Dendritic cell treated with granulocyte-macrophage colony-stimulating factor and Interleukin-4, amounts not matched to agents 40 ng/mL and 50 ng/mL, for 4 days (primary cell): ENCODE measurements around the gene TECPR1.

Source experiments
- H3K27ac Mint-ChIP-seq: one replicate; pipeline ENCODE4 v1.8.0; 2022; ENCODE audit warnings: mild to moderate bottlenecking, mixed read lengths
- H3K27me3 Mint-ChIP-seq: one replicate; pipeline ENCODE4 v1.8.0; 2022; ENCODE audit warnings: mild to moderate bottlenecking, mixed read lengths
- H3K36me3 Mint-ChIP-seq: one replicate; pipeline ENCODE4 v1.8.0; 2022; ENCODE audit warnings: low read depth, mixed read lengths
- H3K4me1 Mint-ChIP-seq: one replicate; pipeline ENCODE4 v1.8.0; 2022; ENCODE audit warnings: low read depth, mixed read lengths
- H3K4me3 Mint-ChIP-seq: one replicate; pipeline ENCODE4 v1.8.0; 2022; ENCODE audit warnings: mild to moderate bottlenecking, moderate library complexity, mixed read lengths
- H3K9me3 Mint-ChIP-seq: one replicate; pipeline ENCODE4 v1.8.0; 2022; ENCODE audit warnings: mixed read lengths
- intact Hi-C: fragments of 100-400 bp; cut with micrococcal nuclease; formaldehyde crosslinking; loops from one replicate; pipeline ENCODE4 v1.15.0; 2022

The TECPR1 gene

DNA sequence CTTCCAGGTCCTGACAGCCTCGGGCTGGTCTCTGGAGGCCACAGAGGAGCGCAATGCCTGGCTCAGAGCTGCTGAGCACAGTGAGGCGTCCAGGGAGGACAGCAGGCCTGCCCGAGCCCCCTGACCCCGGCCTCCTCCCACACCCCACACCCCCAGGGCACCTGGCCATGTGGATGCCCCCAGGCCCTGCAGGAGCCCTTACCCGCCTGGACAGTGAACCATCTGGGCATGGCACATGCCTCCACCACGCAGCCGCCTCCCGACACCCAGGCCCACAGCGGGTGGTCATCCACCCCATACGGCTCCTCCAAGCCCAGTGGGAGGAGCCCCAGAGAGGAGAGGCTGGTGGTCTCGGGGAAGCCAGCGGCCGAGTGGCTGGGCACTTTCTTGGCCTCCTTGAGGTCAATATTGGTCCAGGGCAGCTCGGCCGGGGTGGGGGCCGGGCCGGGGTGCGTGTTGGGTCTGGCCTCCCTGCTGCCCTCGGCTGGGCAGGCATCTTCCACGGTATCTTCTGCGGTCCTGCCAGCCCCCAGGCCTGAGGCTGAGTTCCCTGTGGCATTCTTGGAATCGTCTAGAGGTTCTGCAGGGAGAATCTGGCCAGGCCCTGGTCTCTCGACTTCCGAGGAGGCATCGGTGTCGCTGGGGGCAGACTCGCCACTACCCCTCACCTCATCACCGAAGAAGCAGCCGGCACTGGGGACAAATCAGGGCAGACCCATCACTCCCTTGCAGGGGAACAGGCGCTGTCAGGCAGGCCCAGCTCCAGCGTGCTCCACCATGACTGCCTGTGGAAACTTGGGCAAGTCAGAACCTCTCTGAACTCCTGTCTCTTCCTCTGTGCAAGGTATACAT lies 18.6 kb downstream of the TECPR1 start:
- no peaks in the 10 kb centered on the region for H3K9me3 Mint-ChIP-seq
- H3K4me3 Mint-ChIP-seq: no peak overlapping the region
- H3K27ac Mint-ChIP-seq: no peak overlapping the region
- H3K36me3 Mint-ChIP-seq: peaks cover 100% of the 10 kb centered on the region
- H3K27me3 Mint-ChIP-seq: no peaks in the 10 kb centered on the region
- intact Hi-C loops: no loop called here
- no peaks in the 10 kb centered on the region for H3K4me1 Mint-ChIP-seq

DNA sequence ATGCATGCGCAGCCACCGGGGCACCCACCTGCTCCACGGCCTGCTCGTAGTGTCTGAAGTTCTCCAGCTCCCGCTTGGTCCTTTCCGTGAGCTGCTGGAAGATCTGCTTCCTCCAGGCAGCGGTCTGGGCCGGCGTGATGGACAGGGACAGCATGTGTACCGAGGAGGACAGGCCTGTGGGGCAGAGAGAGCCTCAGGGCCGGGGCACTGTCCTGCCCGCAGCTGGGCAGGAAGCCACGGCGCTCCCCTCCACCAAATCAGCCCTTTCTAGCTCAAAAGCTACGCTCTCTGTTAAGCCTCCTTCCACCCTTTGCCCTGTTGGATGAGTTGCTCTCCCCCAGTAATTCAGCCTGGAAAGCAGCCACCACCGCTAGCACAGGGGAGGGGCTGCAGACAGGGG lies 19.2 kb downstream of the TECPR1 start:
- no peaks in the 10 kb centered on the region for H3K27me3 Mint-ChIP-seq
- no peaks in the 10 kb centered on the region for H3K4me1 Mint-ChIP-seq
- no peak overlapping the region for H3K4me3 Mint-ChIP-seq
- H3K27ac Mint-ChIP-seq: no peak overlapping the region
- no peaks in the 10 kb centered on the region for H3K9me3 Mint-ChIP-seq
- peaks cover 100% of the 10 kb centered on the region for H3K36me3 Mint-ChIP-seq
- intact Hi-C loops: no loop called here

- intact Hi-C loops: no loop called here
- Mint-ChIP-seq H3K4me3 (no peak overlapping the region), H3K4me1 (no peaks in the 10 kb centered on the region), H3K9me3 (no peaks in the 10 kb centered on the region), H3K27ac (no peak overlapping the region), H3K27me3 (no peaks in the 10 kb centered on the region), H3K36me3 (peaks cover 100% of the 10 kb centered on the region)
Measured at GRCh38 chr7:98232263-98232585, 19.8 kb downstream of the TECPR1 start.

GRCh38 chr7:98231493-98232262 lies 20.4 kb downstream of the TECPR1 start:
- no peaks in the 10 kb centered on the region for H3K4me1 Mint-ChIP-seq
- no peaks in the 10 kb centered on the region for H3K9me3 Mint-ChIP-seq
- H3K4me3 Mint-ChIP-seq: no peak overlapping the region
- no peaks in the 10 kb centered on the region for H3K27me3 Mint-ChIP-seq
- intact Hi-C loops: no loop called here
- H3K36me3 Mint-ChIP-seq: peaks cover 100% of the 10 kb centered on the region
- H3K27ac Mint-ChIP-seq: no peak overlapping the region

DNA sequence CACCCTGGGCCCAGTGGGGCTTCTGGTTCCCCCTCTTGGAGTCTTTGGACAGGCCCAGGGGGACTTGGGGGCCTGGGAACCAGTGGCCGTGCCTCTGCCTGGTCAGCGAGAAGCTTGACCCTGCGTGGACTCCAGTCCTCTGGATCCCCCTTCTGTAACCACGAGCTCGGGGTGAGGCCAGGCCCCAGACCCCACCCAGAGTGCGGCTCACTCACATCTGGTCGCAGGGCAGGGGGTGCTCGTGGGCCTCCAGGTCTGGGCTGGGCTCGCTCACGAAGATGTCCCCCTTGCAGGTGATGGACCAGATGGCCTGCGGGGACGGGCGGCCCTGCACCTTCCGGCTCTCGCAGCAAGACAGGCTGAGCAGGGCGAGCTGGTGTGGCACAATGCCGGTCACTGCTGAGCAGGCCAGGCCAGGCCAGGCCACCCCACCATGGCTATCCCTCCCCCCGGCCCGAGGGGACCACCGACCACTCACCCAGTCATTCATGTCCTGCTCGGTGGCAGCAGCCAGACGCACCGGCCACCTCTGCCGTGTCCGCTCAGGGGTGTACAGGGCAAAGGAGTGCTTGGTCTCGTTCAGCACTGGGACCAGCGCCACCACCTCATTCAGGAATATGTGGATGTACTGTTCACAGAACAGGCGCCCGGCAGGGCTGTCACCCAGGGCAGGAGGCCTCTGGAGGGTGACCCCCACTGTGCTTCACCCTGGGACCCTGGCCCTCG lies 21.1 kb downstream of the TECPR1 start:
- H3K4me1 Mint-ChIP-seq: no peaks in the 10 kb centered on the region
- H3K27me3 Mint-ChIP-seq: no peaks in the 10 kb centered on the region
- intact Hi-C loops: no loop called here
- H3K36me3 Mint-ChIP-seq: peaks cover 100% of the 10 kb centered on the region
- H3K4me3 Mint-ChIP-seq: no peak overlapping the region
- no peaks in the 10 kb centered on the region for H3K9me3 Mint-ChIP-seq
- no peak overlapping the region for H3K27ac Mint-ChIP-seq

DNA sequence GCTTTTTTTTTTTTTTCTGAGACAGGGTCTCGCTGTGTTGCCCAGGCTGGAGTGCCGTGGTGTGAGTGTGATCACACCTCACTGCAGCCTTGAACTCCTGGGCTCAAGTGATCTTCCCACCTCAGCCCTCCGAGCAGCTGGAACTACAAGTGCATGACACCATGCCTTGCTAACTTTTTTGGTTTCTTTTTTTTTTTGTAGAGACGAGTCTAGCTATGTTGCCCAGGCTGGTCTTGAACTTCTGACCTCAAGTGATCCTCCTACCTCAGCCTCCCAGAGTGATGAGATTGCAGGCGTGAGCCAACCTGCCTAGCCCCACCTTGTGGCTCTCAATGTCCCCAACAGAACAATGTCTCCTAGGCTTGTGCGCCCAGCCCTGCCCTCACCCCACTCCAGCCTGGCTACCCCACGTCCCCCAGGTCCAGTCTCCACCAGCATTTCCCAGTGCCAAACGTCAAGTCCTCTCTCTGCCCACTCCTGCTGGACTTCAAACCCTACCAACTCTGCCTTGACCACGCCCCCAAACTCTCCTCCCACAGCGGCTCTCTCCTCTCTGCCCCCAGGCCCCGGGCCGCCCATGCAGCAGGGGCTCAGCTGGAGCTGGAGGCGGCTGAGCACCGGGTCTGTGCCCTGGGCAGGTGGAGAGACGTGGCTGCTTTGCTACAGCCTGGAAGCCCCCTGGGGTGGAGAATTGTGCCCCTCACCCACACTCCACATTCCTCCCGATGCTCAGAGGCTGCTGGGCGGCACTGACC lies 21.9 kb downstream of the TECPR1 start:
- Mint-ChIP-seq H3K36me3 (peaks cover 100% of the 10 kb centered on the region), H3K4me1 (no peaks in the 10 kb centered on the region), H3K27ac (no peak overlapping the region), H3K27me3 (no peaks in the 10 kb centered on the region), H3K9me3 (no peaks in the 10 kb centered on the region), H3K4me3 (no peak overlapping the region)
- intact Hi-C loops: no loop called here

DNA sequence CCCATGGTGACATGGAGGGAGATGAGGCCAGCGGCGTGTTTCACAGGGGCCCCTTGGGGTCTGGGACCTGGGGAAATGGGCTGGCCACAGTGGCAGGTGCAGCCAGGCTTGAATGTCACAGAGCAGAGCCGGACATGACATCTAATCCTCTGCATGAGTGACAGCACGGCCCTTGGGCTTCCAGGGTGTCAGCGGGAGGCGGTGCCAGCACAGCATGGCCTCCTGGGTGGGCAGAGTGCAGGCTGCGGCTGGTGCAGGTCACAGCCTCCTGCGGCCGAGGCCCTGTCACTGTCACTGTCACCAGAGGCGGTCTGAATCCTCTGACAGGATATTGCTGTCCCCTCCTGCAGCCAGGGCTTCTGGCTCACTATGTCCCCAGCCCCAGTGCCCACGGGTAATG lies 22.6 kb downstream of the TECPR1 start:
- no peaks in the 10 kb centered on the region for H3K27me3 Mint-ChIP-seq
- H3K27ac Mint-ChIP-seq: no peak overlapping the region
- intact Hi-C loops: no loop called here
- H3K36me3 Mint-ChIP-seq: peaks cover 100% of the 10 kb centered on the region
- H3K9me3 Mint-ChIP-seq: no peaks in the 10 kb centered on the region
- no peaks in the 10 kb centered on the region for H3K4me1 Mint-ChIP-seq
- no peak overlapping the region for H3K4me3 Mint-ChIP-seq

- Mint-ChIP-seq H3K27me3 (no peaks in the 10 kb centered on the region), H3K9me3 (no peaks in the 10 kb centered on the region), H3K4me3 (no peak overlapping the region), H3K27ac (no peak overlapping the region), H3K36me3 (peaks cover 100% of the 10 kb centered on the region), H3K4me1 (no peaks in the 10 kb centered on the region)
- intact Hi-C loops: no loop called here
Measured at GRCh38 chr7:98228801-98229200, 23.2 kb downstream of the TECPR1 start.

- intact Hi-C loops: no loop called here
- no peak overlapping the region for H3K27ac Mint-ChIP-seq
- H3K36me3 Mint-ChIP-seq: peaks cover 100% of the 10 kb centered on the region
- no peaks in the 10 kb centered on the region for H3K9me3 Mint-ChIP-seq
- H3K4me1 Mint-ChIP-seq: no peaks in the 10 kb centered on the region
- no peak overlapping the region for H3K4me3 Mint-ChIP-seq
- no peaks in the 10 kb centered on the region for H3K27me3 Mint-ChIP-seq
Measured at GRCh38 chr7:98227939-98228338, 24.1 kb downstream of the TECPR1 start.

DNA sequence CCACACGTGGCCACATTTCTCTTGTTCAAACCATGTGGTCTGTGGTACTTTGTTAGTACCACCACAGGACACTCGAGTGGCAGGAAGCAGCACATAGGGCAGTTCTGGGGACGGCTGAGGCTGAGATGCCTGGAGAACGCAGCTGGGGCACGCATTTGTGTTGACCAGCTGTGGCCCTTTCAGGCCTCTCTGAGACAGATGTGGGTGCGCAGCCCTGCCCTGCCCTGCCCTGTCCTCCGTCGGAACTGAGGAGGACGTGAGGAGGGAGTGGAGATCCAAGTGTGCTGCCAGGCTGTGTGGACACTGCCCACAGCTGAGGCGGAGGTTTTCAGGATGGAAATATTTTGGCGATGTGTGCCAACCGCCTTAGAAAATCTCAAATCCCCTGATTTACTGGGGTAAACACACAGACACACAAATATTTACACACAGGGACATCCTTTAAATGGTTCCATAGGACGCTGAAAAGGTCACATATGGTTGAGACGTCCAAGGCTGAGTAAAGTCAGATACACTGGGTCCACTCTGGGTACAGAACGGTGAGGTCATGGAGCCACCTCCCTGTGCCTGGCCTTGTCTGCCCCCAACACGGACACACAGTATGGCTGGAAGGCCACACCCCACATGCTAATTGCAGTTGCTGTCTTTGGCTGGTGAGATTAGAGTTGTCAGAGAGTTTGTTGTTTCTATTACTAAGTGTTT lies 26.0 kb downstream of the TECPR1 start:
- Mint-ChIP-seq H3K4me3 (no peak overlapping the region), H3K9me3 (no peaks in the 10 kb centered on the region), H3K4me1 (no peaks in the 10 kb centered on the region), H3K36me3 (peaks cover 100% of the 10 kb centered on the region), H3K27me3 (no peaks in the 10 kb centered on the region), H3K27ac (no peak overlapping the region)
- intact Hi-C loops: no loop called here

DNA sequence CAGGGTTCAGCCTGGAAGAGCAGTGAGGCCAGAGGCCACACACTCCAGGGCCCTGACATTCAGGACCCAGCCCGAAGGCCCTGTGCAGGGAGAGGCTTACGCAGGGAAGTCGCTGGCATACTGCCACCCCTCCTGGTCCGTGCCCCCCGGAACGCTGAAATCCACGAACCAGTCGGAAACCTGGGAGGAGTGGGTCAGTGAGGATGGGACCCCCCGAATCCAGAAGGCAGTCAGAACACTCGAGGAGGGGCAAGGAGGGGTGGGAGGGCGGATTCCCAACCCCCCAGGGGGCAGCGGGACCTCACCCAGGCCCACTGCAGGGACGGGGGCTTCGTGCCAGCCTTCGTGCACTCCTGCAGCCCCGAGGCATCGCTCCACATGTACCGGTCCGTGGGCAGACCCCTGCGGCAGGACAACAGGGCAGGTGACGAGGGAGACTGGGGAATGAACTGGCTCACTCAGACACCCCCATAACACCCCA lies 27.3 kb downstream of the TECPR1 start:
- H3K4me3 Mint-ChIP-seq: no peak overlapping the region

DNA sequence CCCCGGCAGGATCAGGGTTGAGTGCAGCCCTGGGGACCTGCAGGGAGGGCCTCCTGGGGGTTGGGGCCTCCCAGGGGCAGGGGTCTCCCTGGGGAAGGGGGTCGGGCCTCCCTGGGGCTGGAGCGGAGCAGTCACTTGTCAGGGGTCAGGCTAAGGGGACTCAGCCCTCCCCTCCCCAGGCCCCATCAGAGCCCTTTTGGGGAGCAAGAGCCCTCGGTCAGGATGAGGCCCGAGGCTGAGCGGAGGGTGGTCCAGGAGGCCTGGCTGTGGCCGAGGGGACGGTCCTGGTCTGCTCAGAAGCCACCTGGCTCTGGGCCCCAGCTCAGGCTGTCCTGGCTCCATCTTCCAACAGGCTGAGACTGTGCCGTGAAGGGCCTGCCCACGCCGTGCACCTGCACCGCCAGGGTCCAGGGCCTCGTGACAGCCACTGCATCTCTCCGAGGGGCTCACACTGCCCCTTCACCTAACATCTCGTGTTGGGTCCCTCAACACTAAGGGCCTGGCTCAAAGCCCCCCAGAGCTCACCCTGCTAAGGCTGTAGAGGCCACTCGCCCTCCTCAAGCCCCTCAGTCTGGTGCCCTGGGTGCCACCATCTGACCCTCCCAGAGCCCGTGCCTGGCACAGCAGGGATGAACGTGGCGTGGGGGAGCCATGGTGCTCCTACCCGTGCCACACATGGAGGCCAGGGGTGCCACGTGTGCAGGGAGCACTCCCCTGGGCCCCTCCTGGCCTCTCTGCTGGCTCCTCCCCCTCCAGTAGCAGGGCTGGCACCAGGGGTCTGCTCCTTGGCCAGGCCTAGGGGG lies 27.9 kb downstream of the TECPR1 start:
- intact Hi-C loops: no loop called here
- H3K9me3 Mint-ChIP-seq: no peaks in the 10 kb centered on the region
- H3K4me1 Mint-ChIP-seq: no peaks in the 10 kb centered on the region
- H3K27me3 Mint-ChIP-seq: peaks cover 2% of the 10 kb centered on the region
- H3K36me3 Mint-ChIP-seq: peaks cover 100% of the 10 kb centered on the region
- H3K27ac Mint-ChIP-seq: no peak overlapping the region
- no peak overlapping the region for H3K4me3 Mint-ChIP-seq

More for the DNA sequence above, 27.3 kb downstream of the TECPR1 start:
- H3K4me1 Mint-ChIP-seq: no peaks in the 10 kb centered on the region
- intact Hi-C loops: no loop called here
- no peaks in the 10 kb centered on the region for H3K27me3 Mint-ChIP-seq
- H3K27ac Mint-ChIP-seq: no peak overlapping the region
- H3K9me3 Mint-ChIP-seq: no peaks in the 10 kb centered on the region
- H3K36me3 Mint-ChIP-seq: peaks cover 100% of the 10 kb centered on the region
